ENCODE measurements around the gene NPEPPS.

NPEPPS gene

GRCh38 chr17:47632991-47633390 is 102.1 kb downstream of the NPEPPS start:
- DNase-seq = no peak

- DNase-seq = no peak
Measured at GRCh38 chr17:47633996-47634395, 103.1 kb downstream of the NPEPPS start.

GRCh38 chr17:47634870-47635269 is 104.0 kb downstream of the NPEPPS start:
- DNase-seq = no peak

GRCh38 chr17:47635734-47636133 is 104.8 kb downstream of the NPEPPS start:
- DNase-seq = no peak

- no peak for DNase-seq
Measured at GRCh38 chr17:47636273-47637030, 105.5 kb downstream of the NPEPPS start.

GRCh38 chr17:47638903-47639302 is 108.0 kb downstream of the NPEPPS start:
- no peak for DNase-seq

GRCh38 chr17:47640076-47640475 is 109.2 kb downstream of the NPEPPS start:
- DNase-seq = no peak

- no peak for DNase-seq
Measured at GRCh38 chr17:47641202-47641601, 110.3 kb downstream of the NPEPPS start.

- DNase-seq = no peak
Measured at GRCh38 chr17:47643116-47643515, 112.2 kb downstream of the NPEPPS start.

GRCh38 chr17:47644324-47644723 is 113.4 kb downstream of the NPEPPS start:
- no peak for DNase-seq

GRCh38 chr17:47649153-47649971 is 118.5 kb downstream of the NPEPPS start, which contains the start of gene KPNB1:
Gene KPNB1, plus strand, starts transcription at chr17:47649919. Its CDS starts 326 bp downstream, at chr17:47650245.
- peak; percentile 95 to 96 for DNase-seq

GRCh38 chr17:47649972-47650524 is 119.1 kb downstream of the NPEPPS start:
- peak in 1 of 2 experiments; percentile 43 for DNase-seq

- peak; percentile 61 to 93 for DNase-seq
Measured at GRCh38 chr17:47650525-47651522, 119.9 kb downstream of the NPEPPS start.

GRCh38 chr17:47651704-47652103 is 120.8 kb downstream of the NPEPPS start:
- DNase-seq = no peak

GRCh38 chr17:47652570-47652969 is 121.7 kb downstream of the NPEPPS start:
- DNase-seq = no peak

- no peak for DNase-seq
Measured at GRCh38 chr17:47653442-47653841, 122.5 kb downstream of the NPEPPS start.

- no peak for DNase-seq
Measured at GRCh38 chr17:47654991-47655390, 124.1 kb downstream of the NPEPPS start.

- no peak for DNase-seq
Measured at GRCh38 chr17:47660064-47660492, 129.2 kb downstream of the NPEPPS start.

GRCh38 chr17:47663912-47664623 is 133.2 kb downstream of the NPEPPS start:
- no peak for DNase-seq

- DNase-seq = no peak
Measured at GRCh38 chr17:47664624-47664941, 133.7 kb downstream of the NPEPPS start.

- no peak for DNase-seq
Measured at GRCh38 chr17:47665655-47666054, 134.7 kb downstream of the NPEPPS start.

- DNase-seq = no peak
Measured at GRCh38 chr17:47669081-47669480, 138.2 kb downstream of the NPEPPS start.

Measured in NCI-H187 (cell line).